Activated T-cell treated with anti-CD3 and anti-CD28 coated beads, Interleukin-2, amount 50 U/mL, for 24 hours (primary cell): ENCODE data around the gene DEDD2.
A peak's percentile ranks its signal among the peaks of the same experiment; 100 is the strongest.

Experiments
- DNase-seq: peaks from one replicate; pipeline ENCODE4 v3.0.0-alpha.2; 2020
- H3K27ac Mint-ChIP-seq: 2 replicates; pipeline ENCODE4 v1.8.0; 2020; ENCODE audit warnings: mild to moderate bottlenecking, mixed read lengths
- H3K27me3 Mint-ChIP-seq: 2 replicates; pipeline ENCODE4 v1.8.0; 2020; ENCODE audit warnings: mixed read lengths
- H3K36me3 Mint-ChIP-seq: 2 replicates; pipeline ENCODE4 v1.8.0; 2020; ENCODE audit warnings: low read depth, mixed read lengths
- H3K4me1 Mint-ChIP-seq: 2 replicates; pipeline ENCODE4 v1.8.0; 2020; ENCODE audit warnings: low read depth, mixed read lengths
- H3K4me3 Mint-ChIP-seq: 2 replicates; pipeline ENCODE4 v1.8.0; 2020; ENCODE audit warnings: mild to moderate bottlenecking, moderate library complexity, mixed read lengths
- H3K9me3 Mint-ChIP-seq: 2 replicates; pipeline ENCODE4 v1.8.0; 2020; ENCODE audit warnings: mixed read lengths

Gene DEDD2

DNA sequence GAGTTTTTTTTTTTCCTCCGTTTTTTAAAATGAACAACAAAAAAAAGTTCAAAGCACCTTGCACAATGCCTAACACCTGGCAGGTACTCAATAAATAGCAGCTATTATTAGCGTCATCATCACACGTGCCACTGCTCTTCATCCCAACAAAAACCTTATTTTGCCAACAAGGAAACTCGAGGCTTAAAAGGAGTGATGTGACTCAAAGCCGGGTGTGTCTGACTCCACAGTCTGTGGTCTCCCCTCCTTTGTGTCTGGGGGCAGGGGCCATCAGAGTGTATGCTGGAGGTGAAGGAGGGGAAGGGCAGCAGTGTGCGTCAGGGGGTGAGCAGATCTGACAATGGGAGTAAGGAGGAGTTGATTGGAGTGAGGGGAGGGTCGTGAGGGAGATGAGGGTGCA is 51.2 kb downstream of the DEDD2 start:
- Mint-ChIP-seq H3K4me3 (no peak overlapping the region), H3K4me1 (no peaks in the 10 kb centered on the region), H3K27me3 (no peaks in the 10 kb centered on the region), H3K9me3 (no peaks in the 10 kb centered on the region), H3K36me3 (no peaks in the 10 kb centered on the region), H3K27ac (no peak overlapping the region)
- DNase-seq: no peak

DNA sequence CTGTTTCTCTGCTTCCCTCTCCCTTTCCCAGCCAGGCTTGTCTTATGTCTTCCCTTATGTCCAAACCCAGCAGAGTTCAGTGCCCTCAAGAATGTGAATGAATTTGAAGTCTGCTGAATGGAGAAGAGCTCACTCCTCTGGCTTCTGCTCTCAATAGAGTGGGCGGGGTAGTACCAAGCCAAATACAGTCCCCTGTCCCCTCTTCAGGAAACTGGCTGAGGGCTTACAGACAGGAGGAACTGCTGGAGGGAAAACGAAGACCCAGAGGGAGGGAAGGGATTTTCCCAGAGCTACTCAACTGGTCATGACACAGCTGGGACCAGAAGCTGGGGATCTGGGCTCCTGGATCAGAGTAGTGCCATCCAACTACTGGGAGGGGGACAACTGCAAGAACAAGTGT is 52.3 kb downstream of the DEDD2 start:
- H3K4me3 Mint-ChIP-seq: no peak overlapping the region
- H3K27me3 Mint-ChIP-seq: no peaks in the 10 kb centered on the region
- H3K4me1 Mint-ChIP-seq: no peaks in the 10 kb centered on the region
- no peak overlapping the region for H3K27ac Mint-ChIP-seq
- no peaks in the 10 kb centered on the region for H3K9me3 Mint-ChIP-seq
- no peak for DNase-seq
- H3K36me3 Mint-ChIP-seq: no peaks in the 10 kb centered on the region

DNA sequence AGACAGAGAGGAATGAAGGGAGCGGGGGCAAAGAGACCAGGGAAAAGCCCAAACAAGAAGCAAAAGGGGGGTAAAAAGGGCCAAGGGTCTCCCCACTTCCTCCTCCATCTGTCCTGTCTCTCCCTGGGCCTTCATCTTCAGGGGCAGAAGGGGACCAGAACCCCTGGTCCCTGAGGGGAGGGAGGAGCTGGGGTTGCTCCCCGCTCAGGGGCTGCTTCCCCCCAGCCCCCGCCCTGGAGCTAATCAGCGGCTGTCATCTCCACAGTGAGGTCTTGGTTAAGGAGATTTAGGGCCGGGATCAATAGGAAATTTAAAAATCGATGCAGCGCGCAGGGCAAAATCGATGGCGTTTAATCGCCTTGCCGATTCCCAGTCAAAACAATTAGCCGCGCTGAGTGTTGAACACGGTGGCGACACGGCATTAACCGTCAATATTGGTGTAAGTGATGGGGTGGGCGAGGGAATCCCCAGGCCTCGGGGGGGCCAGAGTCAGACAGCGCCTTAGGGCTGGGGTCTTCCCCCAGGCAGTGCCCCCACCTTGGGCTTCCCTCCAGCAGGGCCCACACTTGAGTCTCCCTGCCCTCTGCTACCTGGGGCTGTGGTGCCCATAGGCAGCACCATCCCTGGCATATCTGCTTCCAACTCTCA is 55.7 kb downstream of the DEDD2 start:
- no peaks in the 10 kb centered on the region for H3K36me3 Mint-ChIP-seq
- no peak for DNase-seq
- H3K27ac Mint-ChIP-seq: no peak overlapping the region

DNA sequence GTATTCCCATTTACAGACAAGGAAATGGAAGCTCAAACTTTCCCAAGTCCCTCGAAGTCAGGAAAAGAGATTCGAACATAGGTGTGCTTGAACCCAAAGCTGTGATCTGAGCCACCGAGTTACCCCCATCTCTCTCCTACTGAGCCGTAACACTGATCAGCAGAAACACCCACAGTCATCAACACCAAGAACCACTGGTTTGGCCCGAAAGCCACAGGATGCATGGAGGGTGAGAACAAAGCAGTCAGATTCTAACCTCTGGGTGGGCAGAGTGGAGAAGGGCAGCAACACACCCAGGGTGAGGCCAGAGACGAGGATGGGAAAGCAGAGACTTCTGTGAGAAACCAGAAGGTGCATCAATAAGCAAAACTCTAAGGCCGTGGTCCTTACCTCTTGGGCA is 57.5 kb downstream of the DEDD2 start:
- Mint-ChIP-seq H3K36me3 (no peaks in the 10 kb centered on the region), H3K27me3 (no peaks in the 10 kb centered on the region), H3K4me1 (peaks cover 4% of the 10 kb centered on the region), H3K27ac (no peak overlapping the region), H3K9me3 (no peaks in the 10 kb centered on the region), H3K4me3 (no peak overlapping the region)
- no peak for DNase-seq

More for the DNA sequence above, 55.7 kb downstream of the DEDD2 start:
- Mint-ChIP-seq H3K9me3 (no peaks in the 10 kb centered on the region), H3K4me3 (no peak overlapping the region), H3K27me3 (no peaks in the 10 kb centered on the region), H3K4me1 (no peaks in the 10 kb centered on the region)

DNA sequence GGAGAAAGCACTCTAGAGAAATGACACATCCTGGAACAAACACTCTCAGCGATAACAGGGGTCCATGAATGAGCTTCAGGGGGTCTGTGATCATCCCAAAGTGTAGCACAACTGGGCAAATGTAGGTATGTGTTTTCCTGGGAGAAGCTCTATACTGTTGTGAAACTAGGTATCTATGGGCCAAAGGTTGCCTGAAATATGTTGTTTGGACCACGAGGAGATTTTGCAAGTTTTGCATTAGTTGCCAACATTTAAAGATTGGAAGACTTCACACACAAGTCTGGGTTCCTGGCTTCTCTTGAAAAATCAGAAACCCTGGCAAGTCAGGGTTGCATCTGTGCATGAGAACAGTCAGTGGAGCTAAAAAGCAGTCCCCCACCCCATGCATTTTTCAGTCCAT is 58.6 kb downstream of the DEDD2 start:
- no peaks in the 10 kb centered on the region for H3K9me3 Mint-ChIP-seq
- H3K27ac Mint-ChIP-seq: no peak overlapping the region
- peaks cover 13% of the 10 kb centered on the region for H3K4me1 Mint-ChIP-seq
- H3K27me3 Mint-ChIP-seq: no peaks in the 10 kb centered on the region
- H3K36me3 Mint-ChIP-seq: no peaks in the 10 kb centered on the region
- H3K4me3 Mint-ChIP-seq: no peak overlapping the region
- no peak for DNase-seq

DNA sequence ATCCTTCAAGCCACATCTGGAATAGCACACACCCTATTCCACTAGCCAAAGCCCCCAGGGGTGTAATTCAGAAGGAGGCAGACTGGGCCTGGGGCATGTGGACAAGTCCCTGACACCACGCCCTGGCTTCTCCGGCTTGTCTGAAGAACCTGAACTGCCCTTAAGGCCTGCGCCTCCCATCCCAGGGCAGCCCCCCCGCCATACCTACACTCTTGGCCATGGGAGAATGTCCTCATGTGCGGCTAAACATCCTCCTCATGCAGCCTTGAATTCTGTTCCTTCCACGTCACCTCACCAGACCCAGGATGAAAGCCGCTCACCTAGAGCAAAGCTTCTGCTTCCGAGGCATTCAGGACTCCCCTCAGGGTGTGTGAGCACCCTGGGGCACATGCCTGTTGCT is 60.9 kb downstream of the DEDD2 start:
- Mint-ChIP-seq H3K4me3 (no peak overlapping the region), H3K27ac (no peak overlapping the region), H3K9me3 (no peaks in the 10 kb centered on the region), H3K4me1 (peaks cover 13% of the 10 kb centered on the region), H3K27me3 (no peaks in the 10 kb centered on the region), H3K36me3 (no peaks in the 10 kb centered on the region)
- no peak for DNase-seq

DNA sequence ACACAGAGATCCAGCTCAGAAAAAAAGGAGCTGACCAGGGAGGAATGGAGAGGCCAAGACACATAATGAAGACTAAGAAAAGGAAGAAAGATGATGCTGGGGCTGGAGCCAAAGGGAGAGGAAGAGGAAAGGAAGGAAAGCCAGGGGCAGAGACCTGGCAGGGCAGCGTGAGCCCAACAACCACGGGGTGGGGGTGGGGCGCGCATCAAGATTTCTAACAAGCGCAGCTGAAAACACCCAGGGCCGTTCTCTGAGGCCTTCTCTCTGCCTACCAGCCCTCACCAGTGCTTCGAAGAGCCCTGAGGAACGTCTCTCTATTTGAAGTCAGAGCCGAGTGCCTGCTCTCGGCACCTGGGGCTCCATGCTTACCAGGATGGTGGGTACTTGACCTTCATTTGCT is 61.7 kb downstream of the DEDD2 start:
- Mint-ChIP-seq H3K27me3 (no peaks in the 10 kb centered on the region), H3K36me3 (no peaks in the 10 kb centered on the region), H3K9me3 (no peaks in the 10 kb centered on the region), H3K4me1 (peaks cover 13% of the 10 kb centered on the region), H3K27ac (no peak overlapping the region), H3K4me3 (no peak overlapping the region)
- no peak for DNase-seq

DNA sequence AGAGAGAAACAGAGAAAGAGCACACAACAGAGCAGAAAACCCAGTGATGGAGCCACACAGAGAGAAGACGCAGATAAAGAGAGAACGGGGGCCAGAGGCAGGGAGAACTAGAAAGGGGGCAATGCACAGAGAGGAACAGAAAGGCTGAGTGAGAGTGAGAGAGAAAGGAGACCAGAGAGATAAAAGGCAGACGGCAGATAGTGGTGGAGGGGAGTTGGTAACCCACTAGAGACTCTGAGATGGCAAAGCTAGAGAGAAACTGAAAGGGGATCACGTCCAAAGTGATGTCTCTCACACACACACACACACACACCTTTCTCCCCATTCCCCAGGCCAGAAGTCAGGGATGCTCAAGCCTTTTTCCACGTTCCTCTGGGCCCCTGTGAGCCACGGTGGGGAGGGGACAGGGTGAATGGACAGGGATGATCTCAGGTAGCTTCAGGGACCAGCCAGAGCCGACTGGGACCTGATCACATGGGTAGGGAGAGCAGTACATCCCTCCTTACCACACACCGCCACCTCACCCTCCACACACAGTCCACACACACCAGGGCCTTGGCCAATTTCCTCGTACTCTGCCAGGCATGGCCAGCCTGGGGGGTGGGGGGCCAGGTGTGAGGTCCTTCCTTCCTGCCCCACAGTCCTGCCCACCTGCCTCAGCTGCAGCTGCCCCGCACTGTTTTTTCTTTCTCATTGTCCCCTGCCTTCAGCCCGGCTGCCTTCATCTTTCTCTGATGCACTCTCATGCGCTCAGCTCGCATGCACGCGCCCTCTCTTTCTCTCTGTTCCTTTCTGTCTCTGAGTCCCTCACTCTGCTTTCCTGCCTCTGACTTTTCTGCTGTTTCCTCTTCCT is 62.8 kb downstream of the DEDD2 start:
- H3K9me3 Mint-ChIP-seq: no peaks in the 10 kb centered on the region
- no peak overlapping the region for H3K4me3 Mint-ChIP-seq
- no peaks in the 10 kb centered on the region for H3K36me3 Mint-ChIP-seq
- H3K27me3 Mint-ChIP-seq: no peaks in the 10 kb centered on the region
- peak overlapping the region; percentile 10 for H3K27ac Mint-ChIP-seq
- peak; percentile 31 for DNase-seq
- peaks cover 13% of the 10 kb centered on the region for H3K4me1 Mint-ChIP-seq

DNA sequence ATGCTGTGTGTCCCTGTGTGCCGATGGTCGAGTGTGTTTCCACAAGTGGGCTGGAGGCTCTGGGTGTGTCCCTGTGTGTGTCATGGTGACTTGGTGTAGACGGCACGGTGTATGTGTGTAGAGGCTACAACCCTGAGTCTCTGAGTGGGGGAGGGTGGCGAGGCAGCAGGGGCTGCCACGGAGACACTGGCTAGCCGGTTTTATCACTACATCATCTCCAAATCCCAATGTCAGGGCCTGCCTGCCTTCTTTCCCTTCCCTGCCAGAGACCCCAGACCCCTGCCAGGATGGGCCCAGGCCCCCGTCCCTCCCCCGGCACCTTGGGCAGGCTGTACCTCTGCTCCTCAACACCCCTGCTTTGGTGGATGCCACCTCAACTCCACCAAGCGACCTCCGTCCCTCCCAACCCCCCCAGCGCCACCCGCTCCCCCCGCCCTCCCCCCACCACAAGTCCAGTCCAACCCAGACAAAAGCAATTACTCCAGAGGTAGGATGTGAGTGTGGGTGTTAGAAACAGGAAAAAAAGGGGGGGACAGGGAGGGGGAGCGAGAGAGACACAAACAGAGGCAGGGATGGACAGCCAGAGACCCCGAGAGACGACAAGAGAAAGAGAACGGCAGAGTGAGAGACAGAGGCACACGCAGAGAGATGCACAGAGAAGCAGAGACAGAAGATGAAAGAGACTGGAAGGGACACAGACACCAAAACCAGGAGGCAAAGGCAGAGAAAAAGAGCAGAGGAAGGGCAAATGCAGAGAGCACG is 63.6 kb downstream of the DEDD2 start:
- Mint-ChIP-seq H3K27me3 (no peaks in the 10 kb centered on the region), H3K4me1 (peaks cover 20% of the 10 kb centered on the region), H3K27ac (no peak overlapping the region), H3K9me3 (no peaks in the 10 kb centered on the region), H3K36me3 (no peaks in the 10 kb centered on the region), H3K4me3 (no peak overlapping the region)
- no peak for DNase-seq

DNA sequence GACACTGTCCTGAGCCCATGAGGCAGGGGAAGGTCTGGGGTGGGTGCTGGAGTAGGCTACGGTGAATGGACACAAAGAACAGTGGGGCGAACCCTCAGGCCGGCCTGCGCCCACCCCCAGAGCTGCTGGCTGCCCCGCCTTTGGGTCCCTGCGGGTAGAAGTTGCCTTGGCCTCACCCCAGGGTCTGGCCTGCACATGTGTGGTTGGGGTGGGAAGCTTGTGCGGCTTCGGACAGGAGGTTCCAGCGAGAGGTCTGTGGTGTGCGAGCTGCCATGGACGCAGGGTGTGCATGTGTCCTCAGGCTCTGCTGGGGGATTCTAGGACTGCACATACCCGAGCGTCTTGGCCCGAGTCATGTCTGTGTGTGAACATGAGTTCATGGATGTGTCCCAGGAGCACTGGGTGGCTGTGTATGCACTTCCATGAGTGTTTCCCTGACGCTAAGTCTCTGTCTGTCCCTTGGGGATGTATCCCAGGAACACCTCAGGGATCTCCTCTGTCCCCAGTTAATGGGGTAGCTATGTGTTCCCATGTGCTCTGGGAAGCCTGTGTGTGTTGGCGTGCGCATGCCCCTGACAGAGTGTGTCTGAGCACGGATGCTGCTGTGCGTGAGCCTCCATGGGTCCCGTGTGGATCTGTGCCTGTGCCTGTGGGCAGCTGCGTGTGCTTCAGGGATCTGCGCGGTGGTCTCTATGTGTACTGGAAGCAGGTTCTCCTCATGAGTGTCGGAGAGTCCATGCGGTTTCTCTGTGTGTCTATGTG is 64.4 kb downstream of the DEDD2 start:
- Mint-ChIP-seq H3K27ac (no peak overlapping the region), H3K27me3 (no peaks in the 10 kb centered on the region), H3K4me3 (no peak overlapping the region), H3K36me3 (no peaks in the 10 kb centered on the region), H3K4me1 (peaks cover 27% of the 10 kb centered on the region), H3K9me3 (no peaks in the 10 kb centered on the region)
- DNase-seq: no peak

DNA sequence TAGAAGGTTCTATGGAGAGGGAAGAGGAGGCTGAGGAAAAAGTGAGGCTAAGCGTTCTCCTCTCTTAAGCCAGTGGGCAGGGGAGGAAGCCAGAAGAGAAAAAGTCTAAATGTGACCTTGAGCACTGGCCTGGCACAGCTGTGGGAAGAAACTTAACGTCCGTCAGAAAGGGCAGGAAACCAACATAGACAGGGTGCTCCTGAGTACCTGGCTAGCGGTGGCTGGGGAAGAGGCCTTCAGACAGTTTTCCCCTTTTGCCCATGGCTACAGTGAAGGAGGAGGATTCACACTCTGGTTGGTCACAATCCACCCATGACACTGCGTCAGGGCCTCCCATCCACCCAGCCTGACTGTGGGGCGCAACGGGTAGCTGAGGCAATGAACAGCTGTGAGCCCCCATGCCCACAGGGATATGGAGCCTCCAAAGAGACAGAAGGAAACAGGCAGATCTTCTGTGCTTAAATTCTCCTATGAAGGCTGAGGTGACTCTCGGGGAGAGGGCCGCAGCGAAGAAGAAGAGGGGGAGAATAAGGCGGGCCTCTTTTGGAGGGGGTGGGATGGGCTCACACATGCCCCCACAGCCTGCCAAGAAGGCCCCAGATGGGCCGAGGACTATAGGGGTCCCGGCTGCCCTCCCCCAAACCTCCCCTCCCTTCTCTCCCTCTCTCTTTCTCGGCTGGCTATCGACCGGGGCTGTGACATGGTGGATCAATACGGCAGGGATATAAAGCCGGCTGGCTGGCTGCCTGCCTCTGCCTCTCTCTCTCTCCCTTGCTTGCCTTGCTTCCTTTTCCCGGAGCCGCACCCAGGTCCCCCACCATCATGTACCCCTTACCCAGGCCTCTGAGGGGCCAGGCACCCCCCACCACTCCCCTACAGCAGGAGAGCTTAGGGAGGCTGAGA is 65.4 kb downstream of the DEDD2 start:
- Mint-ChIP-seq H3K27me3 (no peaks in the 10 kb centered on the region), H3K27ac (no peak overlapping the region), H3K36me3 (no peaks in the 10 kb centered on the region), H3K4me1 (peaks cover 33% of the 10 kb centered on the region), H3K4me3 (no peak overlapping the region), H3K9me3 (no peaks in the 10 kb centered on the region)
- no peak for DNase-seq

DNA sequence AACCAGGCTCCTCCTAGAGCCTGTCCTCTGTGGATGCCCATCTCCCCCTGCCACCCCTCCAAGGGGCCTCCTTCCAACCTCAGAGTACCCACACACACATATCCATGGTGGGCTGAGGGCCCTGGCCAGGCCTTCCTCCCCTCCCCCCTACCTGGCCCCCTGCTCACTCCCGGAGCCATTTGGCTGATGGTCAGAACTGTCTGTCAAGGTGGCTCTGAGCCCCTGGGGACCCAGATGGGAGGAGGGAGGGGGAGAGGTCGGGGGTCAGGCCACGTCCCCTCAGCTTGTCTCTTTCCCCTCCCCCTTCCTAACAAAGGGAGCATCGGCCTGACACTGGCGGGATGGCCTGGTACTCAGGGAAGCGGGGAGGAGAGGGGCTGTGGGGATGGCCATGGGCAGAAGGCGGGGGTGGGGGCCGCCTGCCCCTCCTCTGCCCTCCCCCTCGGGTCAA is 66.5 kb downstream of the DEDD2 start:
- no peak overlapping the region for H3K4me3 Mint-ChIP-seq
- H3K27me3 Mint-ChIP-seq: no peaks in the 10 kb centered on the region
- H3K4me1 Mint-ChIP-seq: peaks cover 33% of the 10 kb centered on the region
- DNase-seq: no peak
- H3K27ac Mint-ChIP-seq: no peak overlapping the region
- no peaks in the 10 kb centered on the region for H3K36me3 Mint-ChIP-seq
- no peaks in the 10 kb centered on the region for H3K9me3 Mint-ChIP-seq

DNA sequence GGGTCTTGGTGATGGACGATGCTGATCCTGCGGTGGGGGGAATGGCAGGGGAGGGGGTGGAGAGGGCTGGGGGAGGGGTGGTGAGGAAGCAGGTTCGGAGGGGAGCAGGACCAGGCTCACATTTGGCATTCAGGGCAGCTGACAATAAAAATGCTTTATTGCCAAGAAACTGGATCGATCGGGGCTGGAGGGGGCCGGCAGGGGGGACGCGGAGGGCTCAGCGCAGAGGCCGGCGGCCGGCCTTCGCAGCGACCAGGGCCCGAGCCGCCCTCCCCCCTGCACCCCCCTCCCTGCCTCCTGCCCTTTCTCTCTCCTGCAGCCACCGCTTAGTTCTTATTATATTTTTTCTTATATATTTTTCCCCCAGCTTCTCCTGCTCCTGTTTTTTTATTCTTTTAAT is 67.1 kb downstream of the DEDD2 start:
- Mint-ChIP-seq H3K4me1 (peaks cover 33% of the 10 kb centered on the region), H3K27me3 (no peaks in the 10 kb centered on the region), H3K4me3 (no peak overlapping the region), H3K9me3 (no peaks in the 10 kb centered on the region), H3K27ac (no peak overlapping the region), H3K36me3 (no peaks in the 10 kb centered on the region)
- DNase-seq: no peak
